ENCODE data around the gene TTLL9.
"Not testable (repeated sequence)": the region's sequence is repeated elsewhere in the genome, so short reads cannot be mapped to it uniquely, and the experiment has no call there.

Gene TTLL9

GRCh38 chr20:31910071-31910803 lies 39.8 kb downstream of the TTLL9 start:
- TF ChIP-seq CTCF (IDR thresholded peaks at IDR 0.05; ENCODE audit: unreplicated experiment in 3 of 3) = no peak
- H3K36me3 Mint-ChIP-seq (ENCODE audit: low read depth) = no peaks in the 10 kb centered on the region
- H3K27me3 Mint-ChIP-seq (ENCODE audit: low read depth) = peaks cover 6% of the 10 kb centered on the region
- H3K4me1 Mint-ChIP-seq = peaks cover 12% of the 10 kb centered on the region
- H3K27ac Mint-ChIP-seq = no peak overlapping the region
- no peak overlapping the region for H3K4me3 Mint-ChIP-seq
- H3K9me3 Mint-ChIP-seq = no peaks in the 10 kb centered on the region

- Mint-ChIP-seq H3K27me3 (ENCODE audit: low read depth) (peaks cover 6% of the 10 kb centered on the region), H3K4me1 (peaks cover 19% of the 10 kb centered on the region), H3K27ac (peak overlapping the region in 2 of 3 experiments; percentile 54 to 80), H3K36me3 (ENCODE audit: low read depth) (no peaks in the 10 kb centered on the region), H3K9me3 (no peaks in the 10 kb centered on the region), H3K4me3 (no peak overlapping the region)
- no peak for TF ChIP-seq CTCF (IDR thresholded peaks at IDR 0.05; ENCODE audit: unreplicated experiment in 3 of 3)
Observed at GRCh38 chr20:31913431-31914157, 43.2 kb downstream of the TTLL9 start.

- Mint-ChIP-seq H3K4me1 (peaks cover 19% of the 10 kb centered on the region), H3K27me3 (ENCODE audit: low read depth) (peaks cover 6% of the 10 kb centered on the region), H3K4me3 (no peak overlapping the region), H3K9me3 (no peaks in the 10 kb centered on the region), H3K36me3 (ENCODE audit: low read depth) (no peaks in the 10 kb centered on the region), H3K27ac (peak overlapping the region in 2 of 3 experiments; percentile 54 to 80)
- TF ChIP-seq CTCF (IDR thresholded peaks at IDR 0.05; ENCODE audit: unreplicated experiment in 3 of 3) = no peak
Observed at GRCh38 chr20:31914170-31914569, 43.7 kb downstream of the TTLL9 start.

GRCh38 chr20:31915491-31916280 lies 45.3 kb downstream of the TTLL9 start:
- Mint-ChIP-seq H3K4me1 (peaks cover 19% of the 10 kb centered on the region), H3K36me3 (ENCODE audit: low read depth) (no peaks in the 10 kb centered on the region), H3K27me3 (ENCODE audit: low read depth) (peaks cover 6% of the 10 kb centered on the region), H3K9me3 (no peaks in the 10 kb centered on the region), H3K27ac (no peak overlapping the region), H3K4me3 (no peak overlapping the region)
- TF ChIP-seq CTCF (IDR thresholded peaks at IDR 0.05; ENCODE audit: unreplicated experiment in 3 of 3) = no peak

GRCh38 chr20:31916708-31917107 lies 46.3 kb downstream of the TTLL9 start:
- TF ChIP-seq CTCF (IDR thresholded peaks at IDR 0.05; ENCODE audit: unreplicated experiment in 3 of 3) = no peak
- Mint-ChIP-seq H3K36me3 (ENCODE audit: low read depth) (no peaks in the 10 kb centered on the region), H3K27ac (no peak overlapping the region), H3K4me1 (peaks cover 19% of the 10 kb centered on the region), H3K9me3 (no peaks in the 10 kb centered on the region), H3K27me3 (ENCODE audit: low read depth) (peaks cover 6% of the 10 kb centered on the region), H3K4me3 (no peak overlapping the region)

- H3K36me3 Mint-ChIP-seq (ENCODE audit: low read depth); H3K27me3 Mint-ChIP-seq (ENCODE audit: low read depth); H3K4me3 Mint-ChIP-seq; H3K9me3 Mint-ChIP-seq: not testable (repeated sequence)
- peaks cover 19% of the 10 kb centered on the region for H3K4me1 Mint-ChIP-seq
- peak overlapping the region; percentile 22 to 47 (median 25) for H3K27ac Mint-ChIP-seq
Observed at GRCh38 chr20:31917962-31918412, 47.6 kb downstream of the TTLL9 start.
